VCaP (cell line): Measurements from ENCODE around the gene SLC38A2.
A peak's percentile ranks its signal among the peaks of the same experiment; 100 is the strongest.

Source experiments
- H3K27ac ChIP-seq: fragments of 450-650 bp; 2 replicates; pipeline ENCODE4 v1.5.1; 2017
- CTCF ChIP-seq: fragments of 450-650 bp; conservative IDR thresholded peaks from 2 replicates; pipeline ENCODE4 v1.5.1; 2017; ENCODE audit warnings: mild to moderate bottlenecking, moderate library complexity

Gene SLC38A2

GRCh38 chr12:46386360-46386867, 13.8 kb upstream of the SLC38A2 start:
- no peak for TF ChIP-seq CTCF
- no peak overlapping the region for H3K27ac ChIP-seq

- no peak overlapping the region for H3K27ac ChIP-seq
- TF ChIP-seq CTCF, result no peak
Observed at GRCh38 chr12:46385438-46385837, 12.9 kb upstream of the SLC38A2 start.

GRCh38 chr12:46384451-46385309, 12.1 kb upstream of the SLC38A2 start:
- TF ChIP-seq CTCF, result no peak
- peak overlapping the region; percentile 99 for H3K27ac ChIP-seq

GRCh38 chr12:46383654-46384450, 11.3 kb upstream of the SLC38A2 start:
- peak overlapping the region; percentile 99 for H3K27ac ChIP-seq
- no peak for TF ChIP-seq CTCF

GRCh38 chr12:46382964-46383653, 10.5 kb upstream of the SLC38A2 start:
- peak overlapping the region; percentile 99 for H3K27ac ChIP-seq
- TF ChIP-seq CTCF, result peak; percentile 24

GRCh38 chr12:46382408-46382963, 9.9 kb upstream of the SLC38A2 start:
- TF ChIP-seq CTCF, result no peak
- H3K27ac ChIP-seq, result peak overlapping the region; percentile 99
